GM18498 (cell line): ENCODE results near the gene NPC2.

Experiments used
- ATAC-seq: cut with Tn5 transposase; IDR thresholded peaks from one replicate; pipeline ENCODE4 v1.9.1; 2021; ENCODE audit warnings: mild to moderate bottlenecking, moderate library complexity; ENCODE audit not compliant: unreplicated experiment

NPC2 gene

DNA sequence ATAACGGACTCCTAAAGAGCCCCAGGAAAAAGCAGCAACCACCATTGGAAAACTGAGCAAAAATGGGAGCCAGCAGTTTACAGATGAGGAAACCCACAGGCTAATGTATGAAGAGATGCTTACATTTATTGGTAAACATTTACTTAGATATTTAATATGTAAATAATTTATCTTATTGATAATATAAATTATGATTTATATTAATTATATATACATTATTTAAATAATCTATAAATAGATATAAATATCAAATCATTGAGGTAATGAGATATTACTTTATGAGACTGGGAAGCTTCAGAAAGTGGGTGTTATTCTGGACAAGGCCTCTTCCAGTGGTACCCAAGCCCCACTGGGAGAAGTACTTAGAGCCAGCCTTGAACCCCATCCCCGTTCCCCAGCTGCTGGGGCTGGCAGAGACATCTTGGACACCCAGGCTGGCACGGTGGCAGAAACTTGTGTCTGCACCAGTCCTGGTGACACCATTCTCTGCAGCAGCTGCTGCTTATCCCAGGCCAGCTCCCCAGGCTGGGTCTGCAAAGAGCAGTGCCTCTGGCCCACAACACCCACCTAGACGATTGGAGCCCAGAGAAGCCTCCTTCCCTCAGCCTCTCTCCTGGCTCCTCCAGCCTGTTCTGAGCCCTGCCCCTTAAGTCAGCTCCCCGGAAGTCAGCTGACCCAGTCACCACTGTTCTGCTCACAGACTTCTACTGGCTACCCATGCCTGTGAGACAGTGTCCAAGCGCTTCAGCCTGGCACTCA lies 26.4 kb upstream of the NPC2 start:
- ATAC-seq: no peak

DNA sequence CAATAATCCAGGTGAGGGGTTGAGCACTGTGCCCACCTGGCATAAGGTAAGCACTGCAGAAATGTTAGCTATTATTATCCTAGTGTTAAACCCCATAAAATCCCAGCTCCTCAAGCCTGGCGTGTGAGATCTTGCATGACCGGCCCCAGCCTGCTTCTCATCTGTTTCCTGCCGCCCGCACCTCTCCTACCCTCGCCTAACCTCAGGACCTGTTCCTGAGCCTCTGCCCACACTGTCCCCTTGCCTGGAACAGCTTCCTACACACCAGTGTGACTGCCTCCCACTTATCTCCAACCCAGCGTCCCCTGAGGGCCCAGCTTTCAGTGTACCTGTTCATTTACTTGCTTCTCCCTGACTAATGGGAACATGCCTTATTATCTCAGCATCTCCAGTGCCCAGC lies 25.1 kb upstream of the NPC2 start:
- ATAC-seq: no peak

DNA sequence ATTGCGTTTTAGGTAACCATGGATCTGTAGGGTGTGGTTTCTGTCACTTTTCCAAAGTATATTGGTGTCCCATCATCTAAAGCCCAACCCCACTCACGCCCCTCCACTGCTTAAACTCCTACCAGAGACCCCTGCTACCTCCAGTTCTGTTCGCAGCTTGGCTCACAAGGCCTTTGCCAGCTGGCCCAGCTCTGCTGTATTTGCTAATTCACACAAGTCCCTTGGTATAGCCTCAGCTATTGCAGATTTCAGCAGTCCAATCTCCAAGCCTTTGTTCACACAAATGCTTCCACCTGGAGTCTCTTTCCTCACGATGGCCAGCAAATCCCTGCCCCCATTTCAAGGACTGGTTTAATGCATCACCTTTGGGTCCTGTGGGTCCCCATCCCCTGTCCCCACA lies 24.6 kb upstream of the NPC2 start:
- no peak for ATAC-seq

DNA sequence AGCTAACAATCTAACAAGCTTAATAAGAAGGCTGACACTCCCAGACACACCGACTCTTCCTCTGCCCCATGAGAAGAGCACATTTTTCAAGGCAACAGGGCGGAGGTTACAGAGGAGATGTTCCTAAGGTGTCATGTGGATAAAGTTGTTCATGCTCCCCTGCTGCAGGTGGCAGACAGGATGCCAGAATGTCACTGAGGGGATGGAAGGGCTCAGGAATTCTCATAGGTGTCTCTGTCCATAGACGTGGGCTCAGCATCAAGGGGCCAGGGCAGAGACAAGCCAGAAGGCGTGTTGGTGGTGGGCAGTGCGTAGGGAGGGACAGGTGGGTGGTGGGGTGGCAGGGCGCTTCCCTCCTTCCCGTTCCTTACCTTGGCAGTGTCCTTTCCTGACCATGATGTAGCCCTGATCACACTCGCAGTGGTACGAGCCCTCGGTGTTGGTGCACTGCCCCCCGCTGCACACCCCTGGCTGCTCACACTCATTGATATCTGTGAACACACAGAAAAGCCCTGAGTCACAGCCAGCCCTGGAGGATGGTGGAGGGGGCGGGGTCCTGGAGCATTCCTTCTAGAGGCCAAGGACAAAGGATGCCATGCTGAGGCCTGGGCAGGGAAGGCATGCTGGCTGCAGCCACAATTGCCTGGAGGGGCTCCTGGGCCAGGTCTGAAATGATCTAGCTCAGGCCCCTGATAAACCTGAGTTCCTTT lies 23.5 kb upstream of the NPC2 start:
- ATAC-seq: no peak

DNA sequence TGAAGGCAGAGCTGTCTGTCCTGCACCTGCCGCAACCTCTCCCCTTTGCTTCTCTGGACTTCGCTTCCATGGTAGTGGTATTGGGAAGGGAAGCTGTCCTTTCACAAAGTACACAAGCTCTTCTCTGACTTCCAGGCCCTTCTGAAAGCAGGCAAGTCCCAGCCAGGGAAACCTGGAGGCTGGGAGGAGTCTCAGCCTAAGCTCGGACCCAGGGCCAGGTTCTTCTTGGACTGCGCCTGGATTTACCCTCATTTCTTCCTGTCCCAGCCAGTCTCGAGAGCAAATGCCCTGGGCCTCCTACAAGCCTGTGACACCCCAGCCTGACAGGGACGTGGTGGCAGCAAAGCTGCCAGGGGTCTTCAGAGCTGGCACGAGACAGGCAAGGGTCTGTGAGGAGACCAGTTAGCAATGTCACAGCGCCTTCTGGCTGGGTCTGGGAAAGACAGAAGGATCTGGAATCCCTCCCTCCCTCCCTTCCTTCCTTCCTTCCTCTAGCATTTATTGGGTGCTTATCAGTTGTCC lies 22.8 kb upstream of the NPC2 start:
- no peak for ATAC-seq

DNA sequence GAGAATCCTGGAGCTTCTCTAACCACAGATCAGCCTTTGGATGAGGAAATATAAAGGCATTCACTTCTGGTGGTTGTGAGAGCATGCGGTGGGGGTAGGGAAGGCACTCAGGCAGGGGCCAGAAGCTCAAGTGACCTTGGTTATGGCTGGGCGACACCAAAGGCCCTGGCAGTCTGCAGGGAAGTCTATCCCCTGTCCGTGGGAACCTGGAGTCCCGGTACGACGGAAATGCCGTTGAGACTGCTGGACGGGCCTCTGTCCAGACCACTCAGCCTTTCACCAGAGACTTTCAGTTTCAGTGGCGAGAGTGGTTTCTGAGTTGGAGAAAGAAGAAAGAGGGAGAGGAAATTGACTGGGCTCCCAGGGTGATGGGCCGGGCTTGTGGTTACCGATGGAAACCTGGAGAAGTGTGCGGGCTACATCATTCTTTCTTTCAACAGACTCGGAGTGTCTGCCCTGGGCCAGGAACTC lies 21.4 kb upstream of the NPC2 start:
- ATAC-seq: no peak

DNA sequence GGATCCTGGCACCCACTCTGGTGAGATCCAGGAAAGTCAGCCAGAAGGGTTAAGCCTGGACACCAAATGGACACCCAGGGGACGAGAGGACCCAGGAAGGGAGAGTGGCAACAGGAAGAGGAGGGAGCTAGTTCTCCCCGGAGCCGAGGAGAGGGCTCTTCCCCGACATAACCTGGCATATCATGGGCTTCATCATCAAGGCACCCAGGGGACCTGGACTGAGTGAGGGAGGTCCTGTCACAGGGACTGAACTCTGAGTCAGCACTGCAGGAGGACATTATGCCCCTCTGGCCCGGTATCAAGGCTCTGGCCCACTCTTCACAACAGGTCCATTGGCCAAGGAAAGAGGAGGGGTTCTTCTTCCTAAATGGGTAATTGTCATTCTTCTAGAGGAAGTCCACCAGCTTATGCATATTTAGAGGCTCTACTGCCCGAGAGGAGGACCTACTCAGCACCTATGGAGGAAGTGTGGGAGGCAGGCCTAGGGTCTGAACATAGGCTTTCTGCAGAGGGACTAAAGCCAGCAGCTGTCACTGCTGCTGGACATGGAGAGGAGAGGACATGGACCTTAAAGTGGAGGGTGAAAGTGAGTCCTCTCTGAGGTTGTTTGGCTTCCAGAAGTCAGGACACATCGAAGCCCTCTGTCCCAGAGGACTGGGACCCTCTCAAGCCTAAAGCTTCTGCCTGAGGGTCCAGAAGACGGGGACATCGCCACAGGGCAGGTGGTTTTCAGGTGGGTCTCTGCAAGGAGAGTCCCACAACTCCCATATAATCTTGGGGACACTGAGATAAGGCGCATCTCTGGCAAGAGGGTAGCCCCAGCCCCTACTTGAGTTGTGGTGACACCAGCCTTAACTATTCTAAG lies 19.1 kb upstream of the NPC2 start:
- ATAC-seq: no peak

DNA sequence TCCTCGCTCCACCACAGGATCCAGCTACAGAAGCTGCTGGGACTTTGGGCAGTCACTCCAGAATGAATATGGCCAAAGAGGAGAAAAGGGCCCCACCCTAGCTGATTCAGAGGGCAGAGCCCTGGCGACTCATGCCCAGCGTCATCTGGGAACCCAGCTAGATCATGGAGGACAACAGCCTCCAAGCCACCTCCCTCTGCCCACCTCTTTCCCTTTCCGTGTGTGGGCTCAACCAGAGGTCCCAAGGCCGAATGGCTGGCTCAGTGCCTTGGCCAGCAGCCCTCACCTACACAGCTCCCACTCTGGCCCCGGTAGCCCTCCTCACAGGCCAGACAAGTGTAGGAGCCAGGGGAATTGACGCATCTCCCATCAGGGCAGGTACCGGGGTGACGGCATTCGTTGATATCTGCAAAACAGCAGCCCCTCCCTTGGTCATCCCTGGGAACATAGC lies 17.9 kb upstream of the NPC2 start:
- no peak for ATAC-seq

DNA sequence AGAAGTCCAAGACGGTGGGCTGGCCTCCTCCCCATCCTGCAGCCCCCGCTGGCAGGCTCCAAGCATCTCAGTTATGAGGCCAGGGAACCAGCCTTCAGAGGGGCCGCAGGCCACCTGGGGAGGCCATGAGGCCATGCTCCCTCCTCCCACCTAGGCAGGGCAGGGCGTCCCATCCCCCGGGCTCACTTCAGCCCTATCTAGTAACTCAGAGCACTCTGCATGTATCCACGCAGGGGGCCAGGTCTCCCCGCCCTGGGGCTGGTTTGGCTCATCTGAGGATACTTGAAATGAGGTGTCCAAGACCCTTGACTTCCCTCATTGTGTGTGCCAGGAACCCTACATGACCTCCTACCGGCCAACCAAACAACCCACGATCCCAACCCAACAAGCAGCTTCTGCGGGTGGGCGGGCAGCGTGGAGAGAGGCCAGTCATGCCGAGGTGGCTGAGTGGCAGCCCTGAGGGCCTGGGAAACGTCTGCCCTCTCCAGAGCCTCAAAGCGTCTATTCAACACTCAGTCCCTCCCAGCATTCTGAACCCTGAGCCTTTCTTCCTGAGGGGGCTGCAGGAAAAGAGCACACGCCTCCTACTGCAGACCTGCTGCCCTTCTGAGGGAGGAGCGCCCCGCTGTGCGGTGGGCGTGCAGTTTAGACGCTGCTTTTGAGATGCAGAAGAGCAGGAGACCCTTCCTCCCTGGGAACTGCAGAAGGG lies 17.3 kb upstream of the NPC2 start:
- ATAC-seq: no peak

DNA sequence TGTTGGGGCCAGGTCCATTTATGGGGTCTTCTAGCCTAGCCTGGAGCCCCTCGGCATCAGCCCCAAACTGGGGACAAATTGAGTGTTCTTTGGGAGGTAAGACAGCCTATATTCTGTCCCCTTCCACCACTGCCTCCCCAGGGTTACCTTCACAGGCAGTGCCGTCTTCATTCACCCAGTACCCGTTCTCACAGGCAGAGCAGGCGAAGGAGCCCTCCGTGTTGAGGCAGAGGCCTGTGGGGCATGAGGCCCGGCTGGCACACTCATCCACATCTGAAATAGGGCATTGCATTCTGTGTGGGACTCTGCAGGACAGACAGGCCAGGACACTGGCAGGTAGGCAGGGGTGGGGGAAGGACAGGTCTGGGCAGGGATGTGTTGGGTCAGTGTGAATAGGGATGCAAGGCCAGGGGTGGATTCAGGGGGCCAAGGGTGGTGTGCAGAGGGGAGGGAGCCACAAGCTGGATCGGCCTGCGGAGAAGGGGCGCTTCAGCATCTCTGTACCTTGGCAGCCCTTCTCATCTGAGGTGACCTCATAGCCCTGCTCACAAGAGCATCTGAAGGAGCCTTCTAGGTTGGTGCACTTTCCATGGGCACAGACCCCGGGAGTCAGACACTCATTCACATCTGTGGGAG lies 16.6 kb upstream of the NPC2 start:
- ATAC-seq: no peak

DNA sequence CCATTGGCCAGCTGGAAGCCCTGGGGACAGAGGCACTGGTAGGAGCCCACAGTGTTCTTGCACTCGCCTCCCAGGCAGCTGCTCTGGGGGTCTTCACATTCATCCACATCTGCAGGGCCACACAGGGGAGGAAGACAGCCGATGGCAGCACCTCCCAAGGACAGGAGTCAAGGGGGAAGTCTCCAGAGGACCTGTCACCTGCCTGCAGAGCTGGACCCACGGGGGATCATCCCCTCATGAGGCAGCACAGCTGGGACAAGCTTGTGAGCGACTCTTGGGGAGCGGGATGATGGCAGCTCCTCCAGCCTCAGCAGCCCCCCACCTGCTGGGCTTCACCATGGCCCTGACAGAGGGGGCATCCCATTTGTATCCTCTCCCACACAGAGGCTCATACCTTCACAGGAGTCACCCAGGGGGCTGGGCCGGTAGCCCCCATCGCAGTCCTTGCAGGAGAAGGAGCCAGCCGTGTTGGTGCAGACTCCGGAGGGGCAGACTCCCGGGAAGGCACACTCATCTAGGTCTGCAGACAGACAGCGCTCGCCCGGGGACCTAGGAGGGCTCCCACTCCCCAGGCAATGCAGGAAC lies 15.8 kb upstream of the NPC2 start:
- ATAC-seq: no peak

DNA sequence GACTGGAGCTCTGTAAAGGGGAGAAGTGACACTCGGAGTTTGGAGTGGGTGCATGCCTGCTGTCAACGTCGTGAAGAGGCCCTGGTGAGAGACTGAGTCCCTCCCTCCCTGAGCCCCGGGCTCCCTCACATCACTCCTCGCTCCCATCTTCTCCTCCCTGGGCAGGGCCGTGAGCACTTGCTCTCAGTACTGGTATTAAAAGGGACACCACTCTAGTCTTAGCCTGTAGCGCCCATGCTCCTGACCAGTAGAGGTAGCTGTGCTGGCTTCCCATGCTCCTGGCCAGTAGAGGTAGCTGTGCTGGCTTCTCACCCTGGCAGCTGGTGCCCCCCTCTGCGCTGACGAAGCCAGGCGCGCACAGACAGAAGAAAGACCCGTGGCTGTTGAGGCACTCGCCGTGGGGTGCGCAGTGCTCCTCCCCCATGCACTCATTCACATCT lies 15.2 kb upstream of the NPC2 start:
- no peak for ATAC-seq

DNA sequence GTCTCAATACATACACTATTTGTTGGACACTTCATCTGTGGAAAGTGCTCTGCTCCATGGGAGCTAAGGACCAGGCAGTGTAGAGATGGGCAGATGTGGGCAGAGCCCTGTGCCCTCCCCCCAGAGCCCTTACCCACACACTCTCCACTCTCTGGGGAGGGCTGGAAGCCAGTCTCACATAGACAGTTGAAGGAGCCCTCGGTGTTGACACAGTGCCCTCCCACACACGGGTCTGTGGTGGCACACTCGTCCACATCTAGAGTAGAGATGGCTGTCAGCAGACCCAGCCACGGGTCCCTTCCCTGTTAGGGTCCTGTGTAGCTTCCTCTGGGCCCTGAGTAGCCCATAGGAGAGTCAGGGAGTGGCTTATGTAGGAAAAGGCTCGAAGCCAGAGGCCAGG lies 14.7 kb upstream of the NPC2 start:
- no peak for ATAC-seq

DNA sequence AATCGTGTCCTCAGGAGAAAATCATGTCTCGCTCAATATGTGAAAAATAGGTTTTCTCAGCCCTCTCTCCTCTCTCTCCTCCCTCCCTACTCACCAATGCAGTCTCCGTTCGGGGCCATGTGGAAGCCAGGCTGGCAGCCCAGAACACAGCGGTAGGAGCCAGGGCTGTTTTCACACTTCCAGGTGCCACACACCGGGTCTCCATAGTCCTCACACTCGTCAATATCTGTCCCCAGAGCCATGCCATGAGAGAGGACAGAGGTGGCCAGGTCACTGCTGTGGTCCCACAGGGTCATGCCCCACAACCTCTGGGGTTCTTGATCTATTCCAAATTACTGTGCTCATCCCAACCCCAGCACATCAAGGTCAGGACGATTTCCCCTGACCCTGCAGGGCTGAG lies 14.0 kb upstream of the NPC2 start:
- ATAC-seq: no peak

DNA sequence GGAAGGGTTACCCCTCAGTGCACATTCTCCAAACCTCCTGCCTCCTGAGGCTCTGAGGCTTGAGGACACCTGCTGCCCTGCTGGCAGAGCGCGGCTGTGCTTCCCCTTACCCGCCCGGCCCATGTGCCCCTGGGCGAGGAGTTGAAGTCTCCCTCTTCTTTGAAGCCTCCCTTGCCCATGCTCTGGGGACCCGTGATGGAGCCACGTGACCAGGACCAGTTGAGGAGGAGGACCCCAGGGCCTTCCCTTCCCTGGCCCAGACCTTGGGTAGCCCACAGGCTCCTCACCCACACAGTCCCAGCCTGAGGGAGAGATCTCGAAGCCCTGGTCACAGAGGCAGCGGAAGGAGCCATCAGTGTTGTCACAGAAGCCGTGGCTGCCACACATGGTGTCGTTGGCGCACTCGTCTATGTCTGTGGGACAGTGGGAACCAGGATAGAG lies 13.3 kb upstream of the NPC2 start:
- ATAC-seq: no peak

DNA sequence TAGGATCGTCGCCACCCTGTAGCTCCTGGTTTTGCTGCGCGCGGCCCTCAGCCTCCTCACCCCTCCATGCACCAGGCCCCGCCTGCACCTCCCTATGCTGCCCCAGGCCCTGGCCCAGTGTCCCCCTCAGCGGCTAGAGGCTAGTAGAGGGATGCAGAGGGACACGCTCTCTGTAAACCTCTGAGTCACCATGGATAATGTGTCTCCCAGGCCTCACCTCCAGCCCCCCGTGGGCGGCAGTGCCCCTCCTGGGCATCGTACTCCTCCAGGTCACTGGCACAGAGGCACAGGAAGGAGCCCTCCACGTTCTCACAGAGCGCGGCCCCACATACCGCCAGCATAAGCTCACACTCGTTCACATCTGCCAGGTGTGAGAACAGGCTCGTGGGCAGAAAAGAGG lies 12.7 kb upstream of the NPC2 start:
- no peak for ATAC-seq

DNA sequence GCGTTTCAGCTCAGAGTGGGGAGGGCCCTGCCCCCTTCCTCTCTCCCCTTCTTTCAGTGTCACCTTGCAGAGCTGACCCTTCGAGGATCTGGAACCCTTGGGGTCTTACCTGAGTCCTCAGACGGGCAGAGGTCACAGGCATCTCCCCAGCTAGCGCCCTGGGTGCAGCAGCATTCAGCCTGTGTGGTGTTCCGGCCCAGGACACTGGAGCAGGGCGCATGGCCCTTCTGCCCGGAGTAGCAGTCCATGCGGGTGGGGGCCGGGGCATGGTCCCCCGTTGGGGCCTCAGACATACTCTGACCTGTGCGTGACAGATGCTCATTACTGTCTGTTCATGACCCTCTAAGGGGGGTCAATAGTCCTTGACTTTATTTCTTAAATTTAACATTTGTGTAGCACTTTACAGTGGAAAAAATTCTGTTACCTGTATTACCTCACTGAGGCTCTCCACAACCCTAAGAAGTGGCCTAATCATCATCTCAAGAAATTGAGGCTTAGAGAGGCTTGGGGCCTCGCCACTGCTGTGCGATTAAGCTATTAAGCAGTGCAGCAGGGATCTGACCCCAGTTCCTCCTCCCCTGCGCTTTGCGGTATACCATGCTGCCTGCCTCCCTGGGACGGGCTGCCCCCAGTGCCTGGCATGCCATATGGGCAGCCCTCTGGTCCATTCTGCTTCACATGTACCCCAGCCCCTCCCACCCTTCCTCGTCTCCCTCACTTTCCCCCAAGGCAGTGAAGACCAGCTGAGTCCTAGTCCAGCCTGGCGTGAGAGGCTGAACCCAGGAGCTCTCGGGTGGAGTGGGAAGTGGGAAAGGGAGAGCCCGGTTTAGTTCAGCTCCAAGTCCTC lies 12.0 kb upstream of the NPC2 start:
- no peak for ATAC-seq

DNA sequence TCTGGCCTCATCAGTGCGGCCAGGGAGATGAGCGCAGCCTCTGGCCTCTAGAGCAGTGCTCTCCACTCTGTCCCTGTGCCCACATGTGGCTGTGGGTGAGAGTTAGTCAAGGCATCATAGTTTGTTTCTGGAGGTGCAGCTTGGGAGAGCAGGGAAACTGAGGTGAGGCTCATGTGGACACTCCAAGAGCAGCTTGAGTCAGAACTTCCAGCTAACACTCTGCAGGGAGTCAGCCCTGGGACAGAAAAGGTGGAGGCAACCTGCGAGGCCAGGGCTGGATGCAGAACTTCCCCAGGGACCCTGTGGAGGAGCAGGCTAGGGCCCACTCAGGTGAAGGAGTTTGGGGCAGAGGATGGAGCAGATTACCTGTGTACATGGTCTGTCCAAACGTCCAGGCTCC lies 11.3 kb upstream of the NPC2 start:
- ATAC-seq: no peak

DNA sequence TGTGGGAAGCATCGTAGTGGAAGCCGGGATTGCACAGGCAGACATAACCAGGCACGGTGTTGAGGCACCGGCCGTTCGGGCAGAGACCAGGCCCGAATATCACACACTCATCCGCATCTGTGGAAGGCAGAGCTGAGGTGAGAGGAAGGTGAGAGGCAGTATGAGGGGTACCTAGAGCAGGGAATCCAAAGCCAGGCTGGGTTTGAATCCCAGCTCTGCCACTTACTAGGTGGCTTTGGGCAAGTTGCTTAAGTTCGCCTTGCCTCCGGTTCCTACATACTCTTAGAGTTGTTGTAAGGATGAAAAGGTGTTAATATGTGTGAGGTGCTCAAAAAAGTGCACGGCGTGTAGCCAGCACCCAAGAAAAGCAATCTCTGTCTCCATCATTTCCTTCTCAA lies 10.8 kb upstream of the NPC2 start:
- ATAC-seq: no peak
